Measurements from ENCODE around the gene ATP2C1.
"Not testable (repeated sequence)": the region's sequence is repeated elsewhere in the genome, so short reads cannot be mapped to it uniquely, and the experiment has no call there.

Gene ATP2C1

DNA sequence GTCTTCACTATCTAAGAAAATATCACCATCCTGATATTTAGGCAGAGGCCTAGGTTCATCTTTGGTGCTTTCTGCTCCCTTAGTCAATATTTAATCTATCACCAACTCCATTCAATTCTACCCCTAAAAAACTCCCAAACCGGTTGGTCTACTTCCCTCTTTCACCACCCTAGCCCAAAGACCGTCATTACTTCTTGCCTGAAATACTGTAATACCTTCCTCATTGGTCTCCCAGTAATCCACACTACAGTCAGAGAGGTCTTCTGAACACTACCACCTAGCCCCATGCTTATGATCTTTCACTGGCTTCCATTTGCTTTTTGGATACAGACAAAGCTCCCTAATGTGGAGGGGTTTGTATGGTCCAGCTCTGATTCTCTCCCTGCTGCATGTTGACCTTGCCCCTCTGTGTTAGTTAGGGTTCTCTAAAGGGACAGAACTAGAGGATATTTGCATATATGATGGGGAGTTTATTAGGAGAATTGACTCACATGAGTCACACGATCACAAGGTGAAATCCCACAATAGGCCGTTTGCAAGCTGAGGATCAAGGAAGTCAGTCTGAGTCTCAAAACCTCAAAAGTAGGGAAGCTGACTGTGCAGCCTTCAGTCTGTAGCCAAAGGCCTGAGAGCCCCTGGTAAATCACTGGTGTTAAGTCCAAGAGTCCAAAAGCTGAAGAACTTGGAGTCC, 36.4 kb upstream of the ATP2C1 start:
- Histone ChIP-seq H3K36me3 (ENCODE audit: control insufficient read depth in 2 of 2, insufficient read depth in 2 of 2, low read length in 2 of 2) (no peaks in the 10 kb centered on the region), H3K4me1 (ENCODE audit: control insufficient read depth, insufficient read depth, low read length) (peaks cover 5% of the 10 kb centered on the region), H3K9me3 (ENCODE audit: control insufficient read depth in 2 of 2, low read length in 2 of 2) (no peaks in the 10 kb centered on the region), H3K27me3 (ENCODE audit: control insufficient read depth in 1 of 2, insufficient read depth in 2 of 2, low read length in 2 of 2) (no peaks in the 10 kb centered on the region), H3K4me3 (ENCODE audit: low read length in 2 of 2) (no peak overlapping the region), H3K9ac (ENCODE audit: low read length in 2 of 2) (no peak overlapping the region), H3K27ac (ENCODE audit: low read length) (no peak overlapping the region)

DNA sequence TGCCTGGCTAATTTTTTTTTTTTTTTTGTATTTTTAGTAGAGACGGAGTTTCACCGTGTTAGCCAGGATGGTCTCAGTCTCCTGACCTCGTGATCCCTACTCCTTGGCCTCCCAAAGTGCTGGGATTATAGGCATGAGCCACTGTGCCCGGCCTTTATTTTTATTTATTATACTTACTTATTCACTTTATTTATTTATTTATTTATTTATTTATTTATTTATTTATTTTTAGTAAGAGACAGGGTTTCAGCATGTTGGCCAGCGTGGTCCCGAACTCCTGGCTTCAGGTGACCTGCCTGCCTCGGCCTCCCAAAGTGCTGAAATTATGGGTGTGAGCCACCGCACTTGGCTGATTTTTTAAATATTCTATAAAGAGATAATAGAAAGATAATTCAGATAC, 31.8 kb upstream of the ATP2C1 start:
- not testable (repeated sequence) for H3K36me3 ChIP-seq (ENCODE audit: control insufficient read depth in 2 of 2, insufficient read depth in 2 of 2, low read length in 2 of 2); H3K4me1 ChIP-seq (ENCODE audit: control insufficient read depth, insufficient read depth, low read length); H3K27me3 ChIP-seq (ENCODE audit: control insufficient read depth in 1 of 2, insufficient read depth in 2 of 2, low read length in 2 of 2); H3K9ac ChIP-seq (ENCODE audit: low read length in 2 of 2); H3K9me3 ChIP-seq (ENCODE audit: control insufficient read depth in 2 of 2, low read length in 2 of 2); H3K4me3 ChIP-seq (ENCODE audit: low read length in 2 of 2); H3K27ac ChIP-seq (ENCODE audit: low read length)

DNA sequence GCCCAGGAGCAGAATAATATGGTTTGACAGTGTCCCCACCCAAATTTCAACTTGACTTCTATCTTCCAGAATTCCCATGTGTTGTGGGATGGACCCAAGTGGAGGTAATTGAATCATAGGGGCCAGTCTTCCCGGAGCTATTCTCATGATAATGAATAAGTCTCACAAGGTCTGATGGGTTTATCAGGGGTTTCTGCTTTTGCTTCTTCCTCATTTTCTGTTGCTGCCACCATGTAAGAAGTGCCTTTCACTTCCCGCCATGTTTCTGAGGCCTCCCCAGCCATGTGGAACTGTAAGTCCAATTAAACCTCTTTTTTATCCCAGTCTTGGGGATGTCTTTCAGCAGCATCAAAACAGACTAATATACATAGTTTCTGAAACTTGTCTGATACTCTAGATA, 28.4 kb upstream of the ATP2C1 start:
- Histone ChIP-seq H3K36me3 (ENCODE audit: control insufficient read depth in 2 of 2, insufficient read depth in 2 of 2, low read length in 2 of 2) (no peaks in the 10 kb centered on the region), H3K9me3 (ENCODE audit: control insufficient read depth in 2 of 2, low read length in 2 of 2) (no peaks in the 10 kb centered on the region), H3K27me3 (ENCODE audit: control insufficient read depth in 1 of 2, insufficient read depth in 2 of 2, low read length in 2 of 2) (no peaks in the 10 kb centered on the region), H3K9ac (ENCODE audit: low read length in 2 of 2) (no peak overlapping the region), H3K4me1 (ENCODE audit: control insufficient read depth, insufficient read depth, low read length) (no peaks in the 10 kb centered on the region), H3K27ac (ENCODE audit: low read length) (no peak overlapping the region), H3K4me3 (ENCODE audit: low read length in 2 of 2) (no peak overlapping the region)

DNA sequence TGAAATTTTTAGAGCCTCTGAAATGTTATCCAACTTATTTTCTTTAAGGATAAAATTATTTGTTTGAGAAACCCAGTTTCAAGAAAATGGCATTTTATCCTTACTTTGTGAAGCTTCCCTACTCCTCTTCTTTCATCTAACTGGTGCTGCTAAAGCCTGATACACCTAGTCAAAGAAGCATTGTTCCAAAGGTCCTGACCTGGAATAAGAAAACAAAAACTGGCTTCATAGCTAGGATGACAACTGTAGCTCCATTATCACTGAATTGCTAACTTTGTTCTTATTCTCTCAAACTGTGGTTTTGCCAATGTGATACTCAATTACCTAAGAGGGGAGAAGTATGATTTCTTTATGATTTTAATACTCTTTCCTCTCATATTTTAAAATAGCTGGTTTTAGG, 27.6 kb upstream of the ATP2C1 start:
- Histone ChIP-seq H3K4me3 (ENCODE audit: low read length in 2 of 2) (no peak overlapping the region), H3K9ac (ENCODE audit: low read length in 2 of 2) (no peak overlapping the region), H3K27me3 (ENCODE audit: control insufficient read depth in 1 of 2, insufficient read depth in 2 of 2, low read length in 2 of 2) (no peaks in the 10 kb centered on the region), H3K36me3 (ENCODE audit: control insufficient read depth in 2 of 2, insufficient read depth in 2 of 2, low read length in 2 of 2) (no peaks in the 10 kb centered on the region), H3K27ac (ENCODE audit: low read length) (no peak overlapping the region), H3K9me3 (ENCODE audit: control insufficient read depth in 2 of 2, low read length in 2 of 2) (no peaks in the 10 kb centered on the region), H3K4me1 (ENCODE audit: control insufficient read depth, insufficient read depth, low read length) (no peaks in the 10 kb centered on the region)

DNA sequence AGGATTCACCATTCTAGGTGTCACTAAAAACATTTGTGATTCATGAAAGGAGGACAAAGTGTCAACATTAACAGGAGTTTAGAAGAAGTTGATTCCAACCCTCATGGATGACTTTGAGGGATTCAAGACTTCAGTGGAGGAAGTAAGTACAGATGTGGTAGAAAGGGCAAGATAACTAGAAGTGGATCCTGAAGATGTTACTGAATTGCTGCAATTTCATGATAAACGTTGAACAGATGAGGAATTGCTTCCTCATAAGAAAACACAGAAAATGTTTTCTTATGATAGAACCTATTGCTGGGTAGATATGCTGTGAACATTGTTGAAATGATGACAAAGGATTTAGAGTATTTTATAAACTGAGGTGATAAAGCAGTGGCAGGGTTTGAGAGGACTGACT, 23.5 kb upstream of the ATP2C1 start:
- no peaks in the 10 kb centered on the region for H3K4me1 ChIP-seq (ENCODE audit: control insufficient read depth, insufficient read depth, low read length)

DNA sequence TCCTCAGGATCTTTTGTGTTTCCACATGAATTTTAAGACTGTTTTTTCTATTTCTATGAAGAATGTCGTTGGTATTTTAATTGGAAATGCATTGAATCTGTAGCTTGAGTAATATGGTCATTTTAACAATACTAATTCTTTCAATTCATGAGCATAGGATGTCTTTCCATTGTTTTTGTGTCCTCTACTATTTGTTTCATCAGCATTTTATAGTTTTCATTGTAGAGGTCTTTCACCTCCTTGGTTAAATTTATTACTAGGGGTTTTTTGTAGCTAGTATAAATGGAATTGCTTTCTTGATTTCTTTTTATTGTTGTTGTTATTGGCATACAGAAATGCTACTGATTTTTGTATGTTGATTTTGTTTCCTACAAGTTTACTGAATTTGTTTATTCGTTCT, 17.3 kb upstream of the ATP2C1 start:
- Histone ChIP-seq H3K9me3 (ENCODE audit: control insufficient read depth in 2 of 2, low read length in 2 of 2) (no peaks in the 10 kb centered on the region), H3K27ac (ENCODE audit: low read length) (no peak overlapping the region), H3K36me3 (ENCODE audit: control insufficient read depth in 2 of 2, insufficient read depth in 2 of 2, low read length in 2 of 2) (no peaks in the 10 kb centered on the region), H3K9ac (ENCODE audit: low read length in 2 of 2) (no peak overlapping the region), H3K4me3 (ENCODE audit: low read length in 2 of 2) (no peak overlapping the region), H3K4me1 (ENCODE audit: control insufficient read depth, insufficient read depth, low read length) (no peaks in the 10 kb centered on the region), H3K27me3 (ENCODE audit: control insufficient read depth in 1 of 2, insufficient read depth in 2 of 2, low read length in 2 of 2) (no peaks in the 10 kb centered on the region)

More for the DNA sequence above, 23.5 kb upstream of the ATP2C1 start:
- Histone ChIP-seq H3K27me3 (ENCODE audit: control insufficient read depth in 1 of 2, insufficient read depth in 2 of 2, low read length in 2 of 2) (no peaks in the 10 kb centered on the region), H3K36me3 (ENCODE audit: control insufficient read depth in 2 of 2, insufficient read depth in 2 of 2, low read length in 2 of 2) (no peaks in the 10 kb centered on the region), H3K9ac (ENCODE audit: low read length in 2 of 2) (no peak overlapping the region), H3K9me3 (ENCODE audit: control insufficient read depth in 2 of 2, low read length in 2 of 2) (no peaks in the 10 kb centered on the region), H3K27ac (ENCODE audit: low read length) (no peak overlapping the region), H3K4me3 (ENCODE audit: low read length in 2 of 2) (no peak overlapping the region)

DNA sequence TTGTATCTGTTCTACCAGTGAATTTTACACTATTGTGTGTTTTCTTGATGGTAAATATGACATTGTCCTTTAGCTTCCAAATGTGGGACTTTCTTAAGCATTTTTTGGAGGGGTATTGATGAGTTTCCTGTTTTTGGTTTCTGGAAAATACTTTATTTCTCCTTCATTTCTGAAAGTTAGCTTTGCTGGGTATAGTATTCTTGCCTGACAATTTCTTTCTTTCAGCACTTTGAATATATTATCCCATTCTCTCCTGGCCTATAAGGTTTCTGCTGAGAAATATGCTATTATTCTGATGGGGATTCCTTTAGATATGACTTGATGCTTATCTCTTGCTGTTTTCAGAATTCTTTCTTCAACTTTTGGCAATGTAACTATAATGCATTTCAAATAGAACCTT, 15.4 kb upstream of the ATP2C1 start:
- no peaks in the 10 kb centered on the region for H3K27me3 ChIP-seq (ENCODE audit: control insufficient read depth in 1 of 2, insufficient read depth in 2 of 2, low read length in 2 of 2)
- no peaks in the 10 kb centered on the region for H3K4me1 ChIP-seq (ENCODE audit: control insufficient read depth, insufficient read depth, low read length)
- no peaks in the 10 kb centered on the region for H3K9me3 ChIP-seq (ENCODE audit: control insufficient read depth in 2 of 2, low read length in 2 of 2)
- no peak overlapping the region for H3K4me3 ChIP-seq (ENCODE audit: low read length in 2 of 2)
- no peaks in the 10 kb centered on the region for H3K36me3 ChIP-seq (ENCODE audit: control insufficient read depth in 2 of 2, insufficient read depth in 2 of 2, low read length in 2 of 2)
- no peak overlapping the region for H3K27ac ChIP-seq (ENCODE audit: low read length)
- no peak overlapping the region for H3K9ac ChIP-seq (ENCODE audit: low read length in 2 of 2)

DNA sequence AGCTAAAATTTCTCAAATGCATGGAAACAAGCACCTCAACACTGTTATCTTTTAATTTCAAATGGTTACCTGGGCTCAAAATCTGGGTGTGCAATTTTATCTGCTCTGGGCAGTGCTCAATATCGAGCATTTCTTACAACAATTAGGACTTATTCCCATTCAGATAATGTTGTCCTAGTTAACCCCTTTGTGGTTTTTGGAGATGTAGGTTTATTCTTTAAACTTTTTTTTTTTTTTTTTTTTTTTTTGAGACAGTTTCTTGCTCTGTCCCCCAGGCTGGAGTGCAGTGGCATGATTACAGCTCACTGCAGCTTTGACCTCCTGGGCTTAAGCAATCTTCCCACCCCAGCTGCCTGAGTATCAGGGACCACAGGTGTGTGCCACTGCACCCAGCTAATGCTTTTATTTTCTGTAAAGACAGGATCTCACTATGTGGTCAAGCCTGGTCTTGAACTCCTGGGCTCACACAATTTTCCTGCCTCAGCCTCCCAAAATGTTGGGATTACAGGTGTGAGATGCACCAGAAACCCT, 4.4 kb upstream of the ATP2C1 start:
- Histone ChIP-seq H3K4me1 (ENCODE audit: control insufficient read depth, insufficient read depth, low read length) (no peaks in the 10 kb centered on the region), H3K4me3 (ENCODE audit: low read length in 2 of 2) (no peak overlapping the region), H3K36me3 (ENCODE audit: control insufficient read depth in 2 of 2, insufficient read depth in 2 of 2, low read length in 2 of 2) (no peaks in the 10 kb centered on the region), H3K9ac (ENCODE audit: low read length in 2 of 2) (no peak overlapping the region), H3K27me3 (ENCODE audit: control insufficient read depth in 1 of 2, insufficient read depth in 2 of 2, low read length in 2 of 2) (no peaks in the 10 kb centered on the region), H3K9me3 (ENCODE audit: control insufficient read depth in 2 of 2, low read length in 2 of 2) (no peaks in the 10 kb centered on the region), H3K27ac (ENCODE audit: low read length) (no peak overlapping the region)

DNA sequence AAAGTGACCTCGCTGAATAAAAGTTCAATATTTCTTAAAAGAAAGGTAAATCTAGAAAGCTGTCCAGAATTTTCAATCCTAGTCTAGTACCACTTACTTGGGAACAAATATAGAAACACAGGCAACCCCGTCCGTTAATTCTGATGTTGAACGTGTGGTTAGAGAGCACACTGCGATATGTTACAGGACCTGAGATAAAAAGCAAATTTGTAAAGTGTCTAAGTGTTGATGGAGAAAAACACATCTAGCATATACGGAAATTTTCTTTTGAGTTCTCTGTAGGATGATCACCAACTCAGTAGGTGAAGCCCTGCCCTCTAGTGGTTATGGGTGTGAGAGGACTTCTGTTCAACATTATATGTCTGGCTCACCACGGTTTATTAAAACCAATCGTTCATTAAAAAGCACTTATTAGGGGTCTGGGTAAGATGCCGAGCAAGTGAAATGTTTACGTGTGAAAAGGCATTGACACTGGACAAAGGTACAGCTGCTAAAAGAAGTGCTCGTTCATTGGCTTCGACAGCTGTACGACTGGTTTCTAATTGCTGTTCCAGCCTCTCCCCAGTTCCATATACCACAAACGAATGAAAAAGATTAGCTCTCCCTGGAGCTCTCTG, 1.0 kb upstream of the ATP2C1 start:
- no peaks in the 10 kb centered on the region for H3K27me3 ChIP-seq (ENCODE audit: control insufficient read depth in 1 of 2, insufficient read depth in 2 of 2, low read length in 2 of 2)
- H3K9ac ChIP-seq (ENCODE audit: low read length in 2 of 2) = peak overlapping the region; percentile 91 to 98
- peak overlapping the region; percentile 88 to 94 for H3K4me3 ChIP-seq (ENCODE audit: low read length in 2 of 2)
- H3K36me3 ChIP-seq (ENCODE audit: control insufficient read depth in 2 of 2, insufficient read depth in 2 of 2, low read length in 2 of 2) = no peaks in the 10 kb centered on the region
- H3K4me1 ChIP-seq (ENCODE audit: control insufficient read depth, insufficient read depth, low read length) = no peaks in the 10 kb centered on the region
- no peaks in the 10 kb centered on the region for H3K9me3 ChIP-seq (ENCODE audit: control insufficient read depth in 2 of 2, low read length in 2 of 2)
- H3K27ac ChIP-seq (ENCODE audit: low read length) = peak overlapping the region; percentile 97

DNA sequence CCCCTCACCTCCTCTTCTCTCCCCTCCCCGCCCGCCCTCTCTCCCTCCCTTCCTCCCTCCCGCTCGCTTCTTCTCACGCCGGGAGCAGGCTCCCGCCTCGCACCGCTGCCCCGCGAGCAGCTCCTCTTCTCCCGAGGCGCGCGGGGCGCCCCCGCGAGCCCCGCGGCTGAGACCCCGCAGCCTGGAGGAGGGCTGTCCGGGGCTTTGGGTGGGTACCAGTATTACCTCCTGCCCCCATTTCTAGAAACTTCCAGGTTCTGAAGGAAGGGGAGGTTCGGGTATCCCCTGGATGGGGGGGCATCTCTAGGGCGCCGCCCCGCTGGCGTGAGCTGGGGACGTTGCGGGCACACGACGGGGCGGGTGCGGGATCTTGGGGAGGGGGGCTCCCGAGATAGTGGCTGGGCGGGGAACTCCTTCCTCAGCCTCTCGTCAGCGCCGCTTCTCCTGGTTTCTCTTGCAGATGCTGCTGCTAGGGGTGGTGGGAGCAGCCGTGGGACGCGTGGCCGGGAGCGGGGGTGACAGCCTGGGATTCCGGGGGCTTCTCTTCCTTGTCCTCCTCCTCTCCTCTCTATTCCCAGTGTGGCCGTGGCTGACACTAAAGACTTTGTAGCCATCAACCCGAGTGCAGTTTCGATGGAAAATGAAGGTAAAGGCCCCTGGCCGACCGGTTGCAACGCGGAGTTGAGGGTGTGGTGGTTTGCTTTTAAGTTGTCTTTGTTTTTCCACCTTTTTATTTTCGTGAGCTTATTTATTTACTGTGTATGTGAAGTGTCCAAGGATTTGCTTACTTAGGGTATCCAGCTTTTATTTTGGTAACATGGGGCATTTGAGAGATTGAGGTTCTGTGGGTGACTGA, 474 bp downstream of the ATP2C1 start:
- Histone ChIP-seq H3K36me3 (ENCODE audit: control insufficient read depth in 2 of 2, insufficient read depth in 2 of 2, low read length in 2 of 2) (no peaks in the 10 kb centered on the region), H3K9me3 (ENCODE audit: control insufficient read depth in 2 of 2, low read length in 2 of 2) (no peaks in the 10 kb centered on the region), H3K4me3 (ENCODE audit: low read length in 2 of 2) (peak overlapping the region; percentile 68 to 94), H3K27me3 (ENCODE audit: control insufficient read depth in 1 of 2, insufficient read depth in 2 of 2, low read length in 2 of 2) (no peaks in the 10 kb centered on the region), H3K4me1 (ENCODE audit: control insufficient read depth, insufficient read depth, low read length) (no peaks in the 10 kb centered on the region), H3K9ac (ENCODE audit: low read length in 2 of 2) (peak overlapping the region; percentile 73 to 88), H3K27ac (ENCODE audit: low read length) (peak overlapping the region; percentile 97)
